Inflammatory macrophage treated with lipopolysaccharide for 1 hour (primary cell): ENCODE results near the gene EXOC8.
A peak's percentile ranks its signal among the peaks of the same experiment; 100 is the strongest.
"Not testable (repeated sequence)": the region's sequence is repeated elsewhere in the genome, so short reads cannot be mapped to it uniquely, and the experiment has no call there.

Experiments used
- DNase-seq, 2 donors: peaks; one replicate each; pipeline ENCODE4 v3.0.0-alpha.2; 2020 to 2022

The EXOC8 gene

GRCh38 chr1:231348856-231349255 is 11.2 kb upstream of the EXOC8 start:
- not testable (repeated sequence) for DNase-seq

GRCh38 chr1:231348442-231348841 is 10.8 kb upstream of the EXOC8 start:
- no peak for DNase-seq

GRCh38 chr1:231347961-231348360 is 10.3 kb upstream of the EXOC8 start:
- no peak for DNase-seq

- DNase-seq = no peak
Observed at GRCh38 chr1:231340328-231341013, 2.8 kb upstream of the EXOC8 start.

GRCh38 chr1:231338270-231339128 is 847 bp upstream of the EXOC8 start, which contains the start of gene SPRTN:
TSS of gene SPRTN (plus strand) at chr1:231338293. CDS start at chr1:231338384, 91 bp downstream.
- peak in 1 of 2 donors; percentile 13 for DNase-seq

- peak in 1 of 2 donors; percentile 6 for DNase-seq
Observed at GRCh38 chr1:231337043-231337471, 595 bp downstream of the EXOC8 start.

GRCh38 chr1:231335663-231336602 is 1.7 kb downstream of the EXOC8 start:
- no peak for DNase-seq

- DNase-seq = no peak
Observed at GRCh38 chr1:231334952-231335351, 2.7 kb downstream of the EXOC8 start.

GRCh38 chr1:231334079-231334666 is 3.5 kb downstream of the EXOC8 start:
- DNase-seq = no peak

- DNase-seq = no peak
Observed at GRCh38 chr1:231332761-231333160, 4.9 kb downstream of the EXOC8 start.

- no peak for DNase-seq
Observed at GRCh38 chr1:231329483-231329882, 8.2 kb downstream of the EXOC8 start.

GRCh38 chr1:231327617-231328016 is 10.0 kb downstream of the EXOC8 start:
- no peak for DNase-seq

- no peak for DNase-seq
Observed at GRCh38 chr1:231326248-231326647, 11.4 kb downstream of the EXOC8 start.

GRCh38 chr1:231324660-231325059 is 13.0 kb downstream of the EXOC8 start:
- no peak for DNase-seq

GRCh38 chr1:231322880-231323530 is 14.6 kb downstream of the EXOC8 start:
- DNase-seq = no peak

GRCh38 chr1:231319080-231319479 is 18.6 kb downstream of the EXOC8 start:
- DNase-seq = no peak

- no peak for DNase-seq
Observed at GRCh38 chr1:231318568-231318967, 19.1 kb downstream of the EXOC8 start.

- DNase-seq = no peak
Observed at GRCh38 chr1:231318015-231318355, 19.7 kb downstream of the EXOC8 start.

- DNase-seq = no peak
Observed at GRCh38 chr1:231317306-231318014, 20.2 kb downstream of the EXOC8 start.

GRCh38 chr1:231315887-231316286 is 21.8 kb downstream of the EXOC8 start:
- DNase-seq = peak; percentile 14 to 55

- DNase-seq = no peak
Observed at GRCh38 chr1:231313661-231314060, 24.0 kb downstream of the EXOC8 start.
